HepG2 (cell line): ENCODE results near the gene STK32B. TPM values are rescaled to one million over a fixed set of nuclear protein-coding genes. Genes with fewer than 3 reads are reported as not detected.

Source experiments
- HNF4A ChIP-seq: sonication (generic); formaldehyde crosslinking; IDR thresholded peaks from 2 replicates; pipeline ENCODE4 v1.4.0; 2020; ENCODE audit warnings: missing genetic modification reagents
- HNRNPK ChIP-seq: fragments of 200-400 bp; formaldehyde crosslinking; IDR thresholded peaks from 2 replicates; pipeline ENCODE4 v1.6.1; 2018; ENCODE audit warnings: low read length, low read depth, moderate library complexity, mild to moderate bottlenecking; ENCODE audit not compliant: poor library complexity, severe bottlenecking
- HNRNPL ChIP-seq: fragments of 200-400 bp; formaldehyde crosslinking; IDR thresholded peaks from 2 replicates; pipeline ENCODE4 v1.6.1; 2017; ENCODE audit warnings: mild to moderate bottlenecking, low read depth, low read length
- KDM5A ChIP-seq: fragments of 200-600 bp; sonication (generic); IDR thresholded peaks from 2 replicates; pipeline ENCODE4 v1.7.0; 2018; ENCODE audit warnings: antibody characterized with exemption, mild to moderate bottlenecking, low read length, borderline replicate concordance
- PCBP2 ChIP-seq: fragments of 200-400 bp; formaldehyde crosslinking; optimal IDR thresholded peaks from 2 replicates; pipeline ENCODE3; 2018; ENCODE audit warnings: low read length, low read depth; ENCODE audit not compliant: poor library complexity, severe bottlenecking
- POLR2AphosphoS2 ChIP-seq: IDR thresholded peaks from 2 replicates; pipeline ENCODE4 v1.6.1; 2011; ENCODE audit warnings: low read depth, low read length, improper control_type of control experiment
- PRDM4 ChIP-seq: sonication (generic); formaldehyde crosslinking; IDR thresholded peaks from 2 replicates; pipeline ENCODE4 v1.9.0; 2021; ENCODE audit warnings: missing genetic modification reagents, borderline replicate concordance
- SOX6 ChIP-seq, 2 experiments: fragments of 450-650 bp in 1 of 2; sonication (generic) in 1 of 2; formaldehyde crosslinking in 1 of 2; IDR thresholded peaks; 2 replicates each; pipeline versions ENCODE4 v1.4.0 to v1.6.1; 2017 to 2020; ENCODE audit warnings: antibody characterized with exemption in 1 of 2, mild to moderate bottlenecking in 1 of 2, missing genetic modification reagents in 1 of 2
- THAP8 ChIP-seq: sonication (generic); formaldehyde crosslinking; IDR thresholded peaks from 2 replicates; pipeline ENCODE4 v1.5.1; 2020; ENCODE audit warnings: missing genetic modification reagents, mild to moderate bottlenecking, borderline replicate concordance
- ZNF572 ChIP-seq: sonication (generic); formaldehyde crosslinking; IDR thresholded peaks from 2 replicates; pipeline ENCODE4 v1.5.1; 2020; ENCODE audit warnings: mild to moderate bottlenecking, missing genetic modification reagents
- ZNF687 ChIP-seq: sonication (generic); formaldehyde crosslinking; IDR thresholded peaks from 2 replicates; pipeline ENCODE4 v1.5.1; 2020; ENCODE audit warnings: mild to moderate bottlenecking, missing genetic modification reagents, moderate library complexity
- ZNF841 ChIP-seq: sonication (generic); formaldehyde crosslinking; IDR thresholded peaks from 2 replicates; pipeline ENCODE4 v1.8.1; 2023; ENCODE audit warnings: missing genetic modification reagents, borderline replicate concordance
- polyA plus RNA-seq, 8 experiments: library from polyadenylated mRNA; depleted of rRNA in 3 of 8; stranded (reverse) in 7 of 8; unstranded in 1 of 8; fragments of >200 nt; fragmentation: Illumina TruSeq in 4 of 8; extraction: Trizol in 4 of 8; gene quantifications; 2 replicates each; pipeline versions ENCODE4 v1.2.1 to v1.2.3, GENCODE V29; 2011 to 2016; ENCODE audit warnings: low read depth in 4 of 8, missing spikeins in 1 of 8, mixed read lengths in 1 of 8; ENCODE audit not compliant: insufficient read depth in 1 of 8
- total RNA-seq, 5 experiments: library from RNA; depleted of rRNA; stranded (reverse); fragments of >200 nt; fragmentation: Illumina TruSeq; extraction: Trizol; gene quantifications; 2 replicates each; pipeline ENCODE4 v1.2.3, GENCODE V29; 2016; ENCODE audit warnings: low read depth in 1 of 5

The STK32B gene
- total and polyA plus RNA-seq, 2 of the 13 experiments (the other 11 are each of a cell fraction or from before 2014, with no cell fraction given) = not detected

GRCh38 chr4:5003918-5004317 lies 47.4 kb upstream of the STK32B start (continued):
- TF ChIP-seq PRDM4 (CRISPR knock-in tag) (no peak), POLR2AphosphoS2 (no peak), HNRNPL (no peak), THAP8 (no peak), KDM5A (no peak), HNRNPK (no peak), ZNF687 (CRISPR knock-in tag) (no peak), ZNF572 (CRISPR knock-in tag) (no peak), PCBP2 (no peak), SOX6 (IDR thresholded peaks at IDR 0.05) (no peak), SOX6 (CRISPR knock-in tag; IDR thresholded peaks at IDR 0.05) (no peak), HNF4A (no peak), ZNF841 (no peak)
